GM21423 (cell line): ENCODE results near the gene HOXB5.

ENCODE experiments used
- ATAC-seq: cut with Tn5 transposase; IDR thresholded peaks from one replicate; pipeline ENCODE4 v1.9.1; 2021; ENCODE audit warnings: mild to moderate bottlenecking, moderate library complexity; ENCODE audit not compliant: unreplicated experiment

HOXB5 gene

DNA sequence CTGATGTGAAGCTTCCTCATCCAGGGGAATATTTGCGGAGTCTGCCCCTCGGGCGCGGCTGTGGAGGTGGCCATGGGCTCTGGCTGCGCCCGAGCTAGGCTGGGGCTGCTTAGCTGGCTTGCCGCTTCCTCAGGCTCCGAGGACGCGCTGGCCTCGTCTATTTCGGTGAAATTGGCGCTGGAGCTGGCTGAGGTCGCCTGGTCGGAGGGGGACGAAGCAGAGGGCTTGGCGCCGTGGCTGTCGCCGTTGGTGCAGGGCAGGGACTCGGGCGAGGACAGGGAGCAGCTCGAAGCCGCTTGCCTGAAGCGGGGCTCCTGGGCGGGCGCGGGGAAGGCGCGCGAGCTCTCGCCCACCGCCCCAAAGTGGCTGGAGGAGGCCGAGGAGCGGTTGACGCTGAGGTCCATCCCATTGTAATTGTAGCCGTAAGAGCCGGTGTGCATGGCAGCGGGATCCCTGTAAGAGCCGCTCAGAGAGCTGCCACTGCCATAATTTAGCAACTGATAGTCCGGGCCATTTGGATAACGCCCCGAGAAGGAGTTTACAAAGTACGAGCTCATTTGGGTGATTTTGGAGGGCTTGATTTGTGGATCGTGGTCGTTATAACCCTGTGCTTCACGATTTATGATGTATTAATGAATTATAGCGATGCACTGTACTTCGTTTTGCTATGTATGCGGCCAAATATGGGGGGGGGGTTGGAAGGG is at the start of gene HOXB5:
Gene HOXB5 (minus strand): TSS at position 654 of the 704 bp plus-strand sequence. CDS start 97 bp downstream, at position 557.
- no peak for ATAC-seq

- ATAC-seq: no peak
Measured at GRCh38 chr17:48642843-48643696, 49.5 kb upstream of the HOXB5 start.

- no peak for ATAC-seq
Measured at GRCh38 chr17:48642059-48642842, 48.7 kb upstream of the HOXB5 start.

DNA sequence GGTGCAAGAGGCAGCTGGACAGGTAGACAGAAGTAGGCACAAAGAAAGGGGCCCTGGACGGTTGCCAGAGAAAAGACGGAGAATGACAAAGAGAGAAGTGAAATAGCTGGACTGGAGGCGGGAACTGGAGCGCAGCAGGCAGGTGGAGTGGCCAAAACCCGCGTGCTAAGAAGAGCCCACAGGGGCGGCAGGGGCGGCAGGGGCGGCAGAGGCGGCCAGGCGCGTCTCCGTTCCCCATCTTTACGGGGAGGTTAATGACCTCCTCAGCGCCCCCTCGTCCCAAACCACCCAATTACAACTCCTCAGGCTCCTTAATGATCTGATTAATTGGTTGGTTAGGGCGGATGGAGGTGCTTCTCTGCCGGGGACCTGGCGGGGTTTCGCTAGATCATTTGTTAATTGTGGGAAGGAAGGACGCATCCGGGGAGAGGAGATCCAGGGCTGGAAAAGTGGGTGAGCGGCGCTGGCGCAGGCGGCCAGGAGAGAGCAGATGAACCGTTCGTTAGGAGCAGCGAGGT is 48.0 kb upstream of the HOXB5 start:
- ATAC-seq: no peak

GRCh38 chr17:48640858-48641180 is 47.2 kb upstream of the HOXB5 start:
- ATAC-seq: no peak

- no peak for ATAC-seq
Measured at GRCh38 chr17:48639982-48640857, 46.6 kb upstream of the HOXB5 start.

GRCh38 chr17:48639136-48639535 is 45.6 kb upstream of the HOXB5 start:
- no peak for ATAC-seq

GRCh38 chr17:48637323-48638260 is 44.0 kb upstream of the HOXB5 start:
- no peak for ATAC-seq

DNA sequence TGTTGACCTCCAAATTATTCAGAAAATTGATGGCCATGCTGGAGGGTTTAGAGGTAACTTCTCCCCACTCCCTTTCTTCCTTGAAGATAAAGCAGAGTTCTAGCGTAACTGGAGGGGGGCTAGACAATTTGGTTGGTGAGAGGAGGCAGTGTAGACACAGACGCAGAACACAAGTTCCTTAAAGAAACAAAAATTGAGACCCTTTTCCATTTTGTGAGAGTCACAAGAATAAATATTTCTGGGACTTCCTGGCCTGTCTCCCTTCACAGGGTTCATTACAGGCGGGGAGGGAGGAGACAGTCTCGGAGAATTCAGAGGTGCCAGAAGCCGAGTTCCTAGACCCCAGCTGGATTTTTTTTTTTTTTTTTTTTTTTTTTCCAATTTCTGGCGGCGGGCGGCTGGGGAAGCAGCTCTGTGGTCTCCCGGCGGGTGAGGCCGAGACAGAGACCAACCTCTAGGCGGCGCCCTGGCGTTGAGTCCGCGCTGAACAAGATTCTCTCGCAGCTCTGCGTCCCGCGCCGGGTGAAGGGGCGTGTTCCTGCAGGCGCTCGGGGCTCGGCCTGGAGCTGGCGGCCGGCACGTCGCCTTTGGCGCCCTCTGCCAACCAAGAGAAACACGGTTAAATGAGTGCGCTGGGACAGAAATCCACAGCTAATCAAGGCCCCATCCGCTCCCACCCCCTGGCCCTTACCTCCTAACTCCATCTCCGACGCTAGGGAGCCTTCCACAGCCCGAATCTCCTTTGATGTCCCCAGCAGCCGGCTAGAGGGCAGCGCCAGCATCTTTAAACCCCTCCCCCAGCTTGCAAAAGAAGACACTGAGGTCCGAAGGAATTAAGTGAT is 42.8 kb upstream of the HOXB5 start:
- no peak for ATAC-seq

DNA sequence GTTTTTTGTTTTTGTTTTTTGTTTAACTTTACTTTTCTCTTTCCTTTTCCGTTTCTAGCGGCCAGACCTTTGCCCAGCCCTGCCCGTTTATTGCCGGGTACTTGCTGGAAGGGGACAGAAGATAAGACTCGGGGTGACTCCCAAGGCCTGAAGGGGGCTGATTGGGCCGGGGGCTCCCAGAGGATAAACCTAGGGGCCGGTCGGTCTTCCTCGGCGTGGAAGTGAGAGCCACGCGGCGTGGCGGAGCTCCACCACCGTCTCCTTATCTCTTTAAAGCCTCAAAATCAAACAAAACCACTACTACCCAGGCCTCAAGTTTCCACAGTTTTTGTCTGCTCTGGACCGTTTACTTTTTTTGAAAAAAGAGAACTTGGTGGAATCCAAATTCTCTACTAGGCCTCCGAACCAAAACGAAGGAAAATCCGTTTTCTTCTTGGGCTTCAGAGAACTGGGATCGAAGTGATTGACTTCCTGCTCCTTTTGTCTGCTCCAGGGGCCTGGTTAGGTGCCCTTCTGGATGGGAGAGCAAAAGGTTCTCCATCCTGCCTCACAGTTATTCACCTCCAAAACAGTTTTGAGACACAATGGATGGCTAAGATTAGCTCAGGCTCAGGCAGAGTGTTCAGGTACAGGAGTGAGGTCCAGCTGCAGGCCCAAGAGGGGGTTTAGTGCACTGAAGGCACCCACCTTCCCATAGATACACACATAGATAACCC is 41.1 kb upstream of the HOXB5 start:
- no peak for ATAC-seq

- no peak for ATAC-seq
Measured at GRCh38 chr17:48633266-48633677, 39.7 kb upstream of the HOXB5 start.

- ATAC-seq: no peak
Measured at GRCh38 chr17:48632579-48633265, 39.1 kb upstream of the HOXB5 start.

- ATAC-seq: no peak
Measured at GRCh38 chr17:48631693-48632578, 38.4 kb upstream of the HOXB5 start.

DNA sequence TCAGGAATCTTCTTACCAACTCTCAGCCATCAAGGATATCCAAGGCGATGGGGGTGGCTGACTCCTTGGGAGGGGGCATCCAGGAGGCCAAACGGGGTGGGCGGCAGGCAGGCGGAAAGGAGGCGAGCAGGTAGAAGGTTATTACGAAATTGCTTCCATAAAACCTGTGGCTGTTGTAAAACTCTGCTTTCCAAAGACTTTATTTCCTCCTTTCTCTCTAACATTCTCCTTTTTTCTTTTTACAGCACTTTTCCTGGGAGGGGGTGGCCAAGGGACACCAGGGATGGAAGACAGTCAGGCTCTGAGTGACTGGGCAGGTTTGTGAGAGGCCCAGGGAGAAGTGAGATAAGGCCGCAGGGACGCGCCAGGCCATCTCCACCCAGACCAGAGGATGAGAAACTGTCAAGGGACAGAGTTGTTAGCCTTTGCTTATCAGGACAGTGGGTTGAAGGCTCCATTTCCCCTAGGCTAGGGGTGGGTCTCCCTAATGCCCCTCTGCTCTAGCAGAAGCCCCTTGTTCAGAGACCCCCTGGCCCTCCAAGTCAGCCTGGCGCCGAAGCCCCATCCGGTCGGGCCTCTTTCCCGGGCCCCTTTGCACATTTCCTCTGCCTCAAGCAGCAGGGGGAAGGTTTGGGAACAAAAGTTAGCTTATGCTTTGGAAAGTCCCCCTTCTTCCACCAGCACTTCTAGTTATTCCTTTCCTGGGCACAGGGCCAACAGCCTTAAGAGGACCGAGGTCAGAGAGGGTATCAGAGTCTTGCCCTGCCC is 37.5 kb upstream of the HOXB5 start:
- ATAC-seq: no peak
